ENCODE results near the gene MIGA1.

DNA sequence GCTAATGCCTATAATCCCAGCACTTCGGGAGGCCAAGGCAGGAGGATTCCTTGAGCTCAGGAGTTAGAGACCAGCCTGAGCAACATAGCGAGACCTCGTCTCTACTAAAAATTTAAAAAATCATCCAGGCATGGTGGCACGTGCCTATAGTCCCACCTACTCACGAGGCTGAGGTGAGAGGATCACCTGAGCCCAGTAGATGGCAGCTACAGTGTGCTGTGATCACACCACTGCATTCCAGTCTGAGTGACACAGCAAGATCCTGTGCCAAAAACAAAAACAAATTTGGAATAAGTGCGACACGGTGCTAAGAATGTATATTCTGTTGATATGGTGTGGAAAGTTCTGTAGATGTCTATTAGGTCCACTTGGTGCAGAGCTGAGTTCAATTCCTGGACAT is 34.9 kb upstream of the MIGA1 start:
- TF ChIP-seq, protein P1, sequence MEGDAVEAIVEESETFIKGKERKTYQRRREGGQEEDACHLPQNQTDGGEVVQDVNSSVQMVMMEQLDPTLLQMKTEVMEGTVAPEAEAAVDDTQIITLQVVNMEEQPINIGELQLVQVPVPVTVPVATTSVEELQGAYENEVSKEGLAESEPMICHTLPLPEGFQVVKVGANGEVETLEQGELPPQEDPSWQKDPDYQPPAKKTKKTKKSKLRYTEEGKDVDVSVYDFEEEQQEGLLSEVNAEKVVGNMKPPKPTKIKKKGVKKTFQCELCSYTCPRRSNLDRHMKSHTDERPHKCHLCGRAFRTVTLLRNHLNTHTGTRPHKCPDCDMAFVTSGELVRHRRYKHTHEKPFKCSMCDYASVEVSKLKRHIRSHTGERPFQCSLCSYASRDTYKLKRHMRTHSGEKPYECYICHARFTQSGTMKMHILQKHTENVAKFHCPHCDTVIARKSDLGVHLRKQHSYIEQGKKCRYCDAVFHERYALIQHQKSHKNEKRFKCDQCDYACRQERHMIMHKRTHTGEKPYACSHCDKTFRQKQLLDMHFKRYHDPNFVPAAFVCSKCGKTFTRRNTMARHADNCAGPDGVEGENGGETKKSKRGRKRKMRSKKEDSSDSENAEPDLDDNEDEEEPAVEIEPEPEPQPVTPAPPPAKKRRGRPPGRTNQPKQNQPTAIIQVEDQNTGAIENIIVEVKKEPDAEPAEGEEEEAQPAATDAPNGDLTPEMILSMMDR (IDR thresholded peaks at IDR 0.05): no peak
- TF ChIP-seq POLR2A (IDR thresholded peaks at IDR 0.05): no peak
- TF ChIP-seq POLR2AphosphoS5 (IDR thresholded peaks at IDR 0.05): no peak
- no peak for TF ChIP-seq EP300 (IDR thresholded peaks at IDR 0.05)
